KMS-11 (cell line): Measurements from ENCODE around the gene CNOT8.
A peak's percentile ranks its signal among the peaks of the same experiment; 100 is the strongest.

Experiments used
- H2AFZ ChIP-seq: fragments of 200-600 bp; sonication (generic); 2 replicates; pipeline ENCODE4 v1.6.1; 2016; ENCODE audit warnings: antibody characterized with exemption, mixed run types, low read depth
- H3K27ac ChIP-seq: fragments of 200-600 bp; sonication (generic); 2 replicates; pipeline ENCODE4 v1.6.1; 2016; ENCODE audit warnings: mild to moderate bottlenecking, mixed run types
- H3K27me3 ChIP-seq: fragments of 200-600 bp; sonication (generic); 2 replicates; pipeline ENCODE4 v1.6.1; 2017; ENCODE audit warnings: mild to moderate bottlenecking, low read depth, mixed run types, moderate library complexity; ENCODE audit not compliant: insufficient read depth
- H3K36me3 ChIP-seq: fragments of 200-600 bp; sonication (generic); 2 replicates; pipeline ENCODE4 v1.6.1; 2017; ENCODE audit warnings: mild to moderate bottlenecking, mixed run types; ENCODE audit not compliant: insufficient read depth
- H3K4me1 ChIP-seq: fragments of 200-600 bp; sonication (generic); 2 replicates; pipeline ENCODE4 v1.6.1; 2016; ENCODE audit warnings: mild to moderate bottlenecking, low read depth, mixed run types; ENCODE audit not compliant: poor library complexity, severe bottlenecking
- H3K4me2 ChIP-seq: fragments of 200-600 bp; sonication (generic); 2 replicates; pipeline ENCODE4 v1.7.0; 2016; ENCODE audit warnings: mild to moderate bottlenecking, mixed run types
- H3K4me3 ChIP-seq: fragments of 200-600 bp; sonication (generic); IDR thresholded peaks from 2 replicates; pipeline ENCODE4 v1.6.1; 2017; ENCODE audit warnings: low read depth, low read length, mixed read lengths; ENCODE audit not compliant: insufficient read depth
- H3K79me2 ChIP-seq: fragments of 200-600 bp; sonication (generic); 2 replicates; pipeline ENCODE4 v1.6.1; 2016; ENCODE audit warnings: low read depth, mixed run types; ENCODE audit not compliant: insufficient read depth
- H3K9ac ChIP-seq: fragments of 200-600 bp; sonication (generic); 2 replicates; pipeline ENCODE4 v1.6.1; 2016; ENCODE audit warnings: mild to moderate bottlenecking, mixed run types
- H4K20me1 ChIP-seq: fragments of 200-600 bp; sonication (generic); 2 replicates; pipeline ENCODE4 v1.6.1; 2016; ENCODE audit warnings: mild to moderate bottlenecking, mixed run types; ENCODE audit not compliant: insufficient read depth
- CTCF ChIP-seq: fragments of 200-600 bp; sonication (generic); conservative IDR thresholded peaks from 2 replicates; pipeline ENCODE4 v1.6.1; 2017; ENCODE audit warnings: low read depth, mild to moderate bottlenecking, antibody characterized with exemption, low read length, moderate library complexity, mixed read lengths

The CNOT8 gene

GRCh38 chr5:154863291-154864080 is 5.1 kb downstream of the CNOT8 start:
- Histone ChIP-seq H3K27ac (no peak overlapping the region), H4K20me1 (no peaks in the 10 kb centered on the region; the same call in 1 of the 2 replicates), H3K27me3 (no peaks in the 10 kb centered on the region), H3K4me3 (no peak overlapping the region), H3K79me2 (peaks cover 42% of the 10 kb centered on the region), H2AFZ (no peak overlapping the region), H3K9ac (no peak overlapping the region), H3K4me2 (peak overlapping the region; percentile 72; the same call in 1 of the 2 replicates), H3K4me1 (peaks cover 40% of the 10 kb centered on the region), H3K36me3 (no peaks in the 10 kb centered on the region)
- TF ChIP-seq CTCF = no peak

DNA sequence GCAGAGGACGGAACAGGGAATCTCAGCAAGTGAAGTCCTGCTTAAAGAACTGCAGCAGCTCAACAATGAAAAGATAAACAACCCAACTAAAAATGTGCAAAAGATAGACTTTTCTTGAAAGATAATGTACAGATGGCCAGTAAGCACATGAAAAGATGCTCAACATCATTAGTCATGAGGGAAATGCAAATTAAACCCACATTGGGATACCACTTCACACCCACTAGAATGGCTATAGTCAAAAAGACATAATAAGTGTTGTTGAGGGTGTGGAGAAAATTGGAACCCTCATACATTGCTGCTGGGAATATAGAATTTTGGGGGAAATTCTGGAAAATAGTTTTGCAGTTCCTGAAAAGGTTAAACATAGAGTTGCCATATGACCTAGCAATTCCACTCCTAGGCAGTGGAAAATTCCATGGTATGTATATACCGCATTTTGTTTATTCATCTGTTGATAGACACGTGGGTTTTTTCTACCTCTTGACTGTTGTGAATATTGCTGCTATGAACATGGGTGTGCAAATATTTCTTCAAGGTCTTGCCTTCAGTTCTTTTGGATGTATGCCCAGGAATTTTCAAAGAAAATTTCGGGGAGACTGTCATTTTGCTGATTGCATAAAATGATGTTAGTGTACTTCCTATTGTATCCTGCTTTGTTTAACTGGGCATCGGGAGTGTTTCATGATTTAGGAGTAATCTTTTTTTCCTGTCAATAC is 7.2 kb downstream of the CNOT8 start:
- no peak overlapping the region for H3K4me2 ChIP-seq
- H2AFZ ChIP-seq = no peak overlapping the region
- H3K4me1 ChIP-seq = peaks cover 28% of the 10 kb centered on the region
- H3K9ac ChIP-seq = no peak overlapping the region
- no peaks in the 10 kb centered on the region; the same call in 1 of the 2 replicates for H4K20me1 ChIP-seq
- H3K79me2 ChIP-seq = peaks cover 24% of the 10 kb centered on the region; the same call in 1 of the 2 replicates
- H3K4me3 ChIP-seq = no peak overlapping the region
- H3K27me3 ChIP-seq = no peaks in the 10 kb centered on the region
- no peak for TF ChIP-seq CTCF
- H3K36me3 ChIP-seq = no peaks in the 10 kb centered on the region
- no peak overlapping the region for H3K27ac ChIP-seq

GRCh38 chr5:154866841-154867240 is 8.4 kb downstream of the CNOT8 start:
- H3K79me2 ChIP-seq = peaks cover 14% of the 10 kb centered on the region; the same call in 1 of the 2 replicates
- no peak overlapping the region for H3K4me2 ChIP-seq
- peaks cover 21% of the 10 kb centered on the region for H3K4me1 ChIP-seq
- H3K27ac ChIP-seq = no peak overlapping the region
- no peaks in the 10 kb centered on the region for H3K27me3 ChIP-seq
- no peaks in the 10 kb centered on the region for H3K36me3 ChIP-seq
- TF ChIP-seq CTCF = no peak
- H4K20me1 ChIP-seq = no peaks in the 10 kb centered on the region; the same call in 1 of the 2 replicates
- H3K4me3 ChIP-seq = no peak overlapping the region
- no peak overlapping the region for H3K9ac ChIP-seq
- no peak overlapping the region for H2AFZ ChIP-seq

DNA sequence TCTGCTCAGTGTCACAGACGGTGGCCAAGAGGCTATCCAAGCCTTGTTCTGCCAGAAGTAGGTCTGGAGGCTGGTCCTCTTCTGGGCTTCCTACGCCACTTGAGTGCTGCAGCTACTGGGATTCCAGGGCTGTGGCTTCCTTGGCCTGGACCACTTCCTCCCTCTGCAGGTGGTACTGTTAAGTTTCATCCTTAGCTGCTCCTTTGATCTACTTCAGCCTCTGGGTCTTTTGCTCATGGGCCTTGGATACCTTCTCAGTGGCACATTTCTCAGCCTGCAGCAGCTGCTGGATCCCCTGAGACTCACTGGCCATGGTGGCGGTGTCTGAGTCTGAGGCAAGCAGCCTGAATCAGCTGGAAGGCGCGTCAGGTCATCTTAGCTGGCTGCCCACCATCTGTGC is 10.3 kb downstream of the CNOT8 start:
- H3K4me3 ChIP-seq = no peak overlapping the region
- no peak overlapping the region for H2AFZ ChIP-seq
- peaks cover 3% of the 10 kb centered on the region for H3K4me1 ChIP-seq
- no peak overlapping the region for H3K4me2 ChIP-seq
- no peak for TF ChIP-seq CTCF
- no peaks in the 10 kb centered on the region for H4K20me1 ChIP-seq
- no peaks in the 10 kb centered on the region for H3K27me3 ChIP-seq
- H3K36me3 ChIP-seq = no peaks in the 10 kb centered on the region
- H3K79me2 ChIP-seq = peaks cover 1% of the 10 kb centered on the region; the same call in 1 of the 2 replicates
- no peak overlapping the region for H3K9ac ChIP-seq
- H3K27ac ChIP-seq = no peak overlapping the region
